Right kidney (tissue), 9 donors: Measurements from ENCODE around the gene DPH7.
"Not testable (repeated sequence)": the region's sequence is repeated elsewhere in the genome, so short reads cannot be mapped to it uniquely, and the experiment has no call there.

Source experiments
- DNase-seq: peaks from one replicate; pipeline ENCODE4 v3.0.0-alpha.2; 2016
- long read RNA-seq, 8 donors: transcript quantifications; one replicate each; lab custom pipeline, GENCODE V29; 2026

Gene DPH7
- long read RNA-seq, donor 1, transcript DPH7-201 (9 exons, 1,847 nt), result major isoform, 5 of 7 reads
- long read RNA-seq, donor 1, partial matches to known transcripts, result 0 of 7 reads
- long read RNA-seq, donor 1, other reads (novel, unspliced or antisense), result 0 of 7 reads
- long read RNA-seq, donor 2, result 0 reads
- long read RNA-seq, donor 3, partial matches to known transcripts, result 0 of 1 reads
- long read RNA-seq, donor 3, other reads (novel, unspliced or antisense), result 0 of 1 reads
- long read RNA-seq, donor 4, partial matches to known transcripts, result 0 of 6 reads
- long read RNA-seq, donor 4, other reads (novel, unspliced or antisense), result 0 of 6 reads
- long read RNA-seq, donor 5, partial matches to known transcripts, result 0 of 4 reads
- long read RNA-seq, donor 5, other reads (novel, unspliced or antisense), result 0 of 4 reads
- long read RNA-seq, donor 6, partial matches to known transcripts, result 0 of 4 reads
- long read RNA-seq, donor 6, other reads (novel, unspliced or antisense), result 0 of 4 reads
- long read RNA-seq, donor 7, partial matches to known transcripts, result 0 of 5 reads
- long read RNA-seq, donor 7, other reads (novel, unspliced or antisense), result 0 of 5 reads
- long read RNA-seq, donor 8, transcript DPH7-201 (9 exons, 1,847 nt), result major isoform, 6 of 7 reads
- long read RNA-seq, donor 8, partial matches to known transcripts, result 0 of 7 reads
- long read RNA-seq, donor 8, other reads (novel, unspliced or antisense), result 0 of 7 reads

DNA sequence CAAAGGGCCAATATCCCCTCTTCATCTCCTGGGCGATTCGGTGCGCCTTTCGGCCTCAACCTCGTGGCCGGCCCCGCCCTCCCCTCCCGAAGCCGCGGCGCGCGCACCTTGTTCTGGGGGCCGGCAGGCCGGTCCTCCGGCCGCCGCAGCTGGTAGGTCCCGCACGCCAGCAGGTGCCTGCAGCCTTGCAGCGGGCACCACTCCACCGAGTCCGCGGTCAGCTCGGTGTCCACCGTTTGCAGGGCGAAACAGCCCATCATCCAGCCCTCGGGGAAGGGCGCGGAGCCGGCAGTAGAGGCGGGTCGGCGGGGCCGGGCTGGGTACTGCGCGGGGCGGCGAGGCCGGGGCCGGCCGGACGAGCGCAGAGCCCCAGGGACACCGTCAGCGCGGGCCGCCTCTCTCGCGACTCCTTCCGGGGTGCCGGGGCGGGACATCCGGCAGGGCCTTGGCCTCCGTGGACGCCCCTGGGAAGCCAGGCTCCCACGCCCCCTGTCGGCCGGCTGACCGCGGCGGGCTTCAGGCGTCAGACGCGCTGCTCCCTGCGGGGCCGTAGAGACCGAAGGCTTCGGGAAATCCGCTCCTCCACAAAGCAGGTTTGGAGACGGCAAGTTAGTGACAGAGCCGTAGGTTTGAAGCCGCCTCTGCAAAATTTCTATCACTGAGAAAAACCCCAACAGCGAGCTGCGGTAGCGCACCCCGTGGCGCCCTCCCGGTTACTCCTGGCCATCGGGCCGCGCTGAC, at the start of gene DPH7:
Gene DPH7, minus strand, starts transcription at position 408 of the 741 bp plus-strand sequence. Its CDS starts 148 bp downstream, at position 260.
- peak; percentile 90 for DNase-seq

GRCh38 chr9:137627406-137627805, 48.7 kb upstream of the DPH7 start:
- DNase-seq, result not testable (repeated sequence)

DNA sequence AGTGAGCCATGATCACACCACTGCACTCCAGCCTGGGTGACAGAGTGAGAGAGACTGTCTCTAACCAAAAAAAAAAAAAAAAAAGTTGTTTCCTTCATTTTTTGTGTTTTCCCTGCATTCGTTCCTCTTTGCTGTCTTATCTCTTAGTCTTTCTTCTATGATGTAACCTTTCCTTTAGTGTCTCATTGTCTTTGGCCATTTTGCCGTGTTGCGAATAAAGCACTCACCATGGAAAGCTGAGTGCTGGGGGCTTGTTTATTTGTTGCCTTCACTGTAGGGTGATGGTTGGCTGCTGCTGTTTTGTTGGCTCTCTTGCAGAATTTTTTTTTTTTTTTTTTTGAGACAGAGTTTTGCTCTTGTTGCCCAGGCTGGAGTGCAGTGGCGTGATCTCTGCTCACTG, 47.7 kb upstream of the DPH7 start:
- no peak for DNase-seq

GRCh38 chr9:137622211-137622610, 43.5 kb upstream of the DPH7 start:
- not testable (repeated sequence) for DNase-seq

GRCh38 chr9:137621131-137621757, 42.5 kb upstream of the DPH7 start:
- no peak for DNase-seq

GRCh38 chr9:137620581-137620980, 41.9 kb upstream of the DPH7 start:
- DNase-seq, result no peak

DNA sequence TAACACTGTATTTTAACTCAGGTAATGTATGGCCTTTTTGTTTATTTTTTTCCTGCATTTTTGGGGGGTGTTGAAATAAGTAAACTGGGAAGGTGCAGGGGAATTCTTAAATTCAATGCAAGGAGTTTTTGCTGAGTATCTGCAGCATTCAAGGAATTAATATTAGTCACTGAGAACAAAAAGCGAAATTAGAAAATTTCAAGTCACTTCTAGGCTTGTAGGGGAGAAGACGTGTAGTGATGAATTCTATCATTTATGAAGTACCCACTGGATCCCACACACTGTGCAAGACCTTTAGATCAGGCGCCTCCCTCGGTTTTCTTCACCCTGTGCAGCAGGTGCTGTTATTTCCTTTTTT, 41.3 kb upstream of the DPH7 start:
- DNase-seq, result no peak

GRCh38 chr9:137619240-137620047, 40.7 kb upstream of the DPH7 start:
- DNase-seq, result peak; percentile 76

DNA sequence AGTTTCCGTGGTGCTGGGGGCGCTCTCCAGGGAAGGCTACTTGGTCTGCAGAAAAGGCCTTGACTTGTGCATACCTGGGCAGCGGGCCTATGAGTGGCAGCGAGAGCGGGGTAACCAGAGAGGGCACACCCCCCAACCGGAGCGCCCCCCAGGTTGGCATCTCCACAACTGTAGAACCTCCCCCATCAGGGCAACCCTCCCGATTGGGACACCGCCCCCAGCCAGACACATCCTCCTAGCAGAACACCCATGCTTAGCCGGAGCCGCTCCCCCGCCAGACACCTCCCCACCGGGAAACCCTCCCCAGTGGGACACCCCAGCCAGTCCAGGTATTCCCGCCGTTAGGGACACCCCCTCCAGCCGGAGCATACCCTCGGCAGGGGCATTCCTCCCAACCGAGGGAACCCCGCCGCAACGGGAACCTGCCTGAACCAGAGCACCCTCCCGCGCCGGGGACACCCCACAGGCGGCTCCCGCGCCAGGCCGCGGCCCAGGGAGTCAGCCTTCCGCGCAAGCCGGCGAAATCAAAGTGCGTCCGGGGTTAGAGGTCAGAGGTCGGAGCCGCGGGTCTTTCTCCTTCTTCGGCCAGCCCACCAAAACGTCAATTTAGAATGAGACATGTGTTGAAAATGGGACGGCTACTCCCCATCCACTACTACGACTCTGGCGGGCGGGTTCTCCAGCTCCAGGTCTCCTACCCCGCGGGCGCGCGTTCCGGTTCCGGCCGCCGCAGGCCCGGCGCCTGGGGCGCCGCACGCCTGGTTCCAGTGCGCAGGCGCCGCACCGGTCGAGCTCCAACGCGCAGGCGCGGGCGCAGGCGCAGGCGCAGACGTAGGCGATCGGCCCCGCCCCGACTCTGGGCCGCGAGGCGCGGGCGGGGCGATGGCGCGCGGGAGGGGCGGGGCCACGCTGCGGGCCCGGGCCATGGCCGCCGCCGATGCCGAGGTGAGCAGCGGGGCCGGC, 39.7 kb upstream of the DPH7 start, which contains the start of gene EHMT1:
Gene EHMT1, plus strand, starts transcription at position 901 of the 963 bp plus-strand sequence. Its CDS starts 24 bp downstream, at position 925.
- DNase-seq, result peak; percentile 91

GRCh38 chr9:137615387-137615871, 36.7 kb upstream of the DPH7 start:
- no peak for DNase-seq

- no peak for DNase-seq
Observed at GRCh38 chr9:137614631-137615386, 36.1 kb upstream of the DPH7 start.

DNA sequence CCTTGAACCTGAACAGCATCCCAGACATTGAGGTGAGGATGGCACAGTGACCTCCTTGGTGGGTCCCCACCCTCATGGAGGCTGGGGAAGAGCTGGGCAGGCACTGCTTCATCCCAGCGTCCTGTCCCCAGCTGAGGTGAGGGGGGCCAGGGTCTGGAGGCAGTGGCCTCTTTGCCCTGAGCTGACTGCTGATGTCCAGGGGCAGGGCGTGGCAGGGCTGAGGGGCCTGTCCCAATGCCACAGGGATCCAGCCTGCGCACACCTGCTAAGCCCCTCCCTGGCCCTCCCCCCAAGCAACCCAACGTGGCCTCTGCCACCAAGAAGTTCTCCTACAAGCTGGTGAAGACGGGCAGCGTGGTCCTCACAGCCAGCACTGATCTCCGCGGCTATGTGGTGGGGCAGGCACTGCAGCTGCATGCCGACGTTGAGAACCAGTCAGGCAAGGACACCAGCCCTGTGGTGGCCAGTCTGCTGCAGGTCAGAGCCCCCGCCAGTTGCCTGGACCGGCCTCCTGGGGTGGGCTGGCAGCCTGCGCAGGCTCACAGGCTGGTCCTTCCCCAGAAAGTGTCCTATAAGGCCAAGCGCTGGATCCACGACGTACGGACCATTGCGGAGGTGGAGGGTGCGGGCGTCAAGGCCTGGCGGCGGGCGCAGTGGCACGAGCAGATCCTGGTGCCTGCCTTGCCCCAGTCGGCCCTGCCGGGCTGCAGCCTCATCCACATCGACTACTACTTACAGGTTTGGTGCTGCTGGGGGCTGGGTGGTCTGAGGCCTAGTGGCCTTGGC, 35.2 kb upstream of the DPH7 start:
- DNase-seq, result no peak

GRCh38 chr9:137613259-137613658, 34.5 kb upstream of the DPH7 start:
- DNase-seq, result no peak

DNA sequence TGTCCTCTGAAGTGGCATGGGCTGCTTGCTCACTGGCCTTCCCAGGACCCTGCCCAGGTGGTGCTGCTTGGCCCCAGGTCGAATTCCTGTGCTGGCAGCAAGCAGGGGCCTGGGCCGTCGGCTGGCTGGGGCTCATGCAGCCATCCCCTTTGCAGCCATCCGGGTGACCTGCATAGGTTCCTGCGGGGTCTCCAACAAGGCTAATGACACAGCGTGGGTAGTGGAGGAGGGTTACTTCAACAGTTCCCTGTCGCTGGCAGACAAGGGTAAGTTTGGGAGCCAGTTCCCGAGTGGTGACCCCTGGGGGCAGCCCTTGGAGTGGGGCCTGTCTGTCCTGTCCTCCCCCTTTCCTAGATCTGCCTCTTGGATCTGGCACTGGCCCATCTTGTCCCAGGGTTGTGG, 34.0 kb upstream of the DPH7 start:
- DNase-seq, result no peak

- DNase-seq, result peak; percentile 22
Observed at GRCh38 chr9:137611623-137612609, 33.2 kb upstream of the DPH7 start.

GRCh38 chr9:137610944-137611343, 32.2 kb upstream of the DPH7 start:
- no peak for DNase-seq
